Heart left ventricle (tissue), 16 donors: Measurements from ENCODE around the gene INTS12. TPM values are rescaled to one million over a fixed set of nuclear protein-coding genes. Genes with fewer than 3 reads are reported as not detected.

ENCODE experiments used
- ATAC-seq, 4 donors: fragments of 200-7000 bp; cut with Tn5 transposase; one replicate each; pipeline ENCODE4 v1.9.1; 2020 to 2022; ENCODE audit warnings: moderate library complexity in 4 of 4, mild to moderate bottlenecking in 3 of 4, moderate number of reproducible peaks in 1 of 4
- DNase-seq, 5 donors: peaks; one replicate each; pipeline ENCODE4 v3.0.0-alpha.2; 2020
- H3K27ac ChIP-seq, 12 donors: fragments of 200-600 bp; sonication (generic) in 4 of 12; one replicate each; pipeline versions ENCODE4 v1.5.0 to v1.8.0; 2016 to 2022; ENCODE audit warnings: mild to moderate bottlenecking in 2 of 12
- H3K27me3 ChIP-seq, 9 donors: fragments of 200-600 bp; sonication (generic) in 2 of 9; one replicate each; pipeline versions ENCODE4 v1.5.1 to v1.8.0; 2016 to 2022; ENCODE audit warnings: mild to moderate bottlenecking in 3 of 9
- H3K36me3 ChIP-seq, 9 donors: fragments of 200-600 bp; sonication (generic) in 2 of 9; one replicate each; pipeline versions ENCODE4 v1.5.0 to v1.8.0; 2018 to 2022; ENCODE audit warnings: mild to moderate bottlenecking in 2 of 9
- H3K4me1 ChIP-seq, 12 donors: fragments of 200-600 bp; sonication (generic) in 4 of 12; one replicate each; pipeline versions ENCODE4 v1.5.0 to v1.8.0; 2016 to 2022; ENCODE audit warnings: mild to moderate bottlenecking in 3 of 12
- H3K4me3 ChIP-seq, 12 donors: fragments of 200-600 bp; sonication (generic) in 4 of 12; one replicate each; pipeline versions ENCODE4 v1.5.0 to v1.8.0; 2017 to 2022; ENCODE audit warnings: mild to moderate bottlenecking in 9 of 12, moderate library complexity in 4 of 12
- H3K9me3 ChIP-seq, 12 donors: fragments of 200-600 bp; sonication (generic) in 4 of 12; one replicate each; pipeline versions ENCODE4 v1.5.0 to v1.8.0; 2016 to 2022; ENCODE audit warnings: mild to moderate bottlenecking in 1 of 12
- POLR2A ChIP-seq, 2 donors: fragments of 450-650 bp; IDR thresholded peaks; one replicate each; pipeline ENCODE4 v1.6.1; 2017; ENCODE audit warnings: antibody characterized with exemption in 2 of 2, mild to moderate bottlenecking in 2 of 2, moderate library complexity in 2 of 2
- WGBS, 4 donors: extraction: QIAGEN DNeasy Blood & Tissue Kit in 2 of 4; methylation state at CpG; one replicate each; pipeline versions ENCODE4 v1.1.5 to v1.1.7; 2013 to 2018; 5-methylcytosine and 5-hydroxymethylcytosine counted together
- intact Hi-C, 10 donors: fragments of 100-400 bp; cut with DNase I; formaldehyde crosslinking; loops; one replicate each; pipeline versions ENCODE4 v1.11.1 to v1.14.2; 2022
- polyA plus RNA-seq, 2 donors: library from polyadenylated mRNA; stranded (reverse); fragments of 200-250 nt; gene quantifications; one replicate each; pipeline ENCODE4 v1.2.3, GENCODE V29; 2013
- total RNA-seq, 9 donors: library from RNA; depleted of rRNA in 2 of 9; stranded (reverse); fragments of >200 nt in 2 of 9; fragmentation: NEBNext Ultra II Directional in 3 of 9; extraction: Animal tissue kit (Norgen Biotek cat#: 25700) in 3 of 9; gene quantifications; one replicate each; pipeline versions ENCODE4 v1.1.0 to v1.2.4, GENCODE V29; 2016 to 2023
- TF ChIP-seq, protein P1 (sequence below), 12 donors: fragments of 200-600 bp; sonication (generic) in 4 of 12; IDR thresholded peaks; one replicate each; pipeline versions ENCODE4 v1.5.0 to v1.8.0; 2018 to 2022; ENCODE audit warnings: antibody characterized with exemption in 12 of 12, mild to moderate bottlenecking in 5 of 12
- donor health status: ischemic (EF 13 %, LVEDD 7.1; RV severe dilation, severe dysfunction).
- donor health status: healthy with polysubstance abuse.
- donor health status: DM: no; HTN: yes; CAD: no.
- donor health status: DM: no; HTN: no; CAD: no.
- donor health status: ischemic (EF 25% LVEDD 6.9; RV normal size, moderate dysfunction).
- donor health status: ischemic (EF 25% LVEDD 5.7; RV mildly dilated, moderate dysfunction).
- donor health status: healthy.
- donor health status: DM: yes; HTN: yes; CAD: no.
- donor health status: ischemic (EF 35%, LVEDD 5.7; RV mildly dilated, moderate dysfunction).
- donor health status: nonischemic (EF 11% LVEDD 7.7; RV severe dilation, severe dysfunction).
- donor health status: DM: yes; HTN: yes; CAD: no.
- donor health status: PGD.
- donor health status: ischemic (EF 29% LVEDD 5.4; RV normal size, mild dysfunction).
- donor health status: nonischemic (EF 23%, LVEDD 6.1; RV moderate dilation, normal function).

The INTS12 gene
- total and polyA plus RNA-seq, 11 donors, result 11.4 to 34.2 (median 22.2) TPM

DNA sequence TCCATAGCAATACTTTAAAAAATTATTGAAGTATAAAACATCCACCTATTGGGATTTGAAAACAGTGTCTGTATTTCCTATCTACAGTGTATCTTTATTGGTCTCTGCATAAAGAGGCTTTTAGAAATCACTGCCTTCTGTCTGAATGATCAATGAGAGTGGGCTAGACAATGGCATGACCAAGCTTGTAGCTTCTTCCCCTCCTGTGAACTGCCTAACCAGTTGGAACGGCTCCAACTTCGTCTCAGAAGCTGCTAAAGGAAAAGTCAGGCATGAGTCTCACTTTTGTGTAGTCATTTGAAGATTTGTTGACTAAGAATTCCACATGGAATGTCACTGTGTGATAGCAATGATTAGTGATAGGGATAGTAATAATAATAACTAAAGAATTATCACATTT lies 64.2 kb downstream of the INTS12 start:
- TF ChIP-seq, protein P1, sequence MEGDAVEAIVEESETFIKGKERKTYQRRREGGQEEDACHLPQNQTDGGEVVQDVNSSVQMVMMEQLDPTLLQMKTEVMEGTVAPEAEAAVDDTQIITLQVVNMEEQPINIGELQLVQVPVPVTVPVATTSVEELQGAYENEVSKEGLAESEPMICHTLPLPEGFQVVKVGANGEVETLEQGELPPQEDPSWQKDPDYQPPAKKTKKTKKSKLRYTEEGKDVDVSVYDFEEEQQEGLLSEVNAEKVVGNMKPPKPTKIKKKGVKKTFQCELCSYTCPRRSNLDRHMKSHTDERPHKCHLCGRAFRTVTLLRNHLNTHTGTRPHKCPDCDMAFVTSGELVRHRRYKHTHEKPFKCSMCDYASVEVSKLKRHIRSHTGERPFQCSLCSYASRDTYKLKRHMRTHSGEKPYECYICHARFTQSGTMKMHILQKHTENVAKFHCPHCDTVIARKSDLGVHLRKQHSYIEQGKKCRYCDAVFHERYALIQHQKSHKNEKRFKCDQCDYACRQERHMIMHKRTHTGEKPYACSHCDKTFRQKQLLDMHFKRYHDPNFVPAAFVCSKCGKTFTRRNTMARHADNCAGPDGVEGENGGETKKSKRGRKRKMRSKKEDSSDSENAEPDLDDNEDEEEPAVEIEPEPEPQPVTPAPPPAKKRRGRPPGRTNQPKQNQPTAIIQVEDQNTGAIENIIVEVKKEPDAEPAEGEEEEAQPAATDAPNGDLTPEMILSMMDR (IDR thresholded peaks at IDR 0.05), result no peak
- no peak for TF ChIP-seq POLR2A (IDR thresholded peaks at IDR 0.05)
- ATAC-seq (no peak), DNase-seq (no peak)
- Histone ChIP-seq H3K27ac (no peak overlapping the region), H3K4me3 (no peak overlapping the region), H3K9me3 (no peaks in the 10 kb centered on the region), H3K27me3 (no peaks in the 10 kb centered on the region), H3K36me3 (no peaks in the 10 kb centered on the region), H3K4me1 (peaks cover 0 to 4% (median 0%) of the 10 kb centered on the region in 12 donors)
- intact Hi-C loops, result no loop called here
- WGBS, 4 donors, result 39 to 50% (median 46%) methylated on average over 2 of the region's 2 CpGs

DNA sequence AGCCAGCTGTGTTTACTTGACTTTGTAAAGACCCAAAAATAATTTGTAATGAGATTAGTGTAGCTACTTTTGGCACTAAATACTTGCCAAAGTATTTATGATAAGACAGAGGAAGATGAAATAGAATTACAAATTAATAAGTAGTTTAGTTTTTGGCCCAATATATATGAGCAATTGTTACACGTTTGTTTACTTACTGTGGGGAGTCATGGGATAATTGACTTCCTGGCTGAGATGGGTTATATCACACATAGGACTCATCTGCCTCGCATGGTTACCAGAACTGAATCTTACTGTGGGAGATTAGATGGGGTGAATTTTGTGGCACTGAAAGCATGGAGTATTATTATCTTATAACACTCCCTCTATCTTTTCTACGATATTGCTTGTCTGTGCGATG lies 66.6 kb downstream of the INTS12 start:
- intact Hi-C loops, result no loop called here
- 22 to 36% (median 30%) methylated on average over 4 of the region's 4 CpGs for WGBS, 4 donors
- no peaks in the 10 kb centered on the region for H3K36me3 ChIP-seq
- no peak overlapping the region for H3K4me3 ChIP-seq
- no peak for TF ChIP-seq POLR2A (IDR thresholded peaks at IDR 0.05)
- TF ChIP-seq, protein P1 (IDR thresholded peaks at IDR 0.05), result no peak
- H3K27me3 ChIP-seq, result no peaks in the 10 kb centered on the region
- ATAC-seq, result no peak
- H3K9me3 ChIP-seq, result no peaks in the 10 kb centered on the region
- peaks cover 0 to 18% (median 7%) of the 10 kb centered on the region in 12 donors for H3K4me1 ChIP-seq
- DNase-seq, result no peak
- no peak overlapping the region for H3K27ac ChIP-seq

DNA sequence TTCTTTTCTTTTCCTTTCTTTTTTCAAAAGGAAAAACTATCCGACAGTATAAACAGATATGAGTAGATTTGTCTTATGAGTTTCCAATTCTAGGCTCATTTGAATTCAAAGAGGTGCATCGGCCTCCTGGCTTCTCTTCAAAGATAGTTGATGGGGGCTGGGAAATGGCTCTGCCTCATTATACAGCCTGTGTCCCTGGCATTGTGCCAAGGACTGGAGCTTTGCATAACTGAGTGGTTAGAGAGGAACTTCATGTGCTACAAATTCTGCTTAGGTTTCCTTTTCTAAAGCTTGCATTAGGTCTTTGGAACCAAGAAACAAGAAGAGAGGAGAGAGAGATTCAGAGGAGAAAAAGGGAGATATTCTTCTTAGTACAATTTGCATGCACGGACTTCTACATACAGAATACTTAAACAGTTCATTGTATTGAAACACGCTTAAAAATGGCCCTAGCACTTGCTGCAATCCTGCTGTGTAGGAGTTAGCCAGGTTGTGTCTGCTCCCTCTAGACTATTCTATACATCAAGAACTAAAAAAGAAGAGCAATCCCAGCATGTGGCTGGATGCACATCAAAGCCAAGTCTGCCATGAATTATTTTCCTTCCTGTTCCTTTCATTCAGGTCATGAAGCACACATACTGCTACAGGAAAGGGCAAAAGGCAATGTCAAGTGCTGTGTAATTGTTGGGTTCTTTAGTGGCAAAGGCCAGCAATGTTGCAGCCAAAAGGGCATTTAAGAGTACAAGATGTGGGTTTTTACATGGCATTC lies 70.9 kb downstream of the INTS12 start:
- ATAC-seq (peak; percentile 86 to 93 (median 90)), DNase-seq (peak; percentile 61 to 88 (median 70))
- no peaks in the 10 kb centered on the region for H3K9me3 ChIP-seq
- WGBS, 4 donors, result 31 to 43% (median 36%) methylated on average over 4 of the region's 4 CpGs
- intact Hi-C loops, result loop anchor here in 1 of 10 donors (2.0 kb wide), 1 partner anchor 75 kb away; no protein-coding TSS in a partner anchor
- TF ChIP-seq POLR2A (IDR thresholded peaks at IDR 0.05), result no peak
- no peaks in the 10 kb centered on the region for H3K36me3 ChIP-seq
- no peak overlapping the region for H3K4me3 ChIP-seq
- H3K27me3 ChIP-seq, result no peaks in the 10 kb centered on the region
- peaks cover 0 to 45% (median 26%) of the 10 kb centered on the region in 12 donors for H3K4me1 ChIP-seq
- peak overlapping the region in 4 of 12 donors; percentile 9 to 41 (median 33) for H3K27ac ChIP-seq

DNA sequence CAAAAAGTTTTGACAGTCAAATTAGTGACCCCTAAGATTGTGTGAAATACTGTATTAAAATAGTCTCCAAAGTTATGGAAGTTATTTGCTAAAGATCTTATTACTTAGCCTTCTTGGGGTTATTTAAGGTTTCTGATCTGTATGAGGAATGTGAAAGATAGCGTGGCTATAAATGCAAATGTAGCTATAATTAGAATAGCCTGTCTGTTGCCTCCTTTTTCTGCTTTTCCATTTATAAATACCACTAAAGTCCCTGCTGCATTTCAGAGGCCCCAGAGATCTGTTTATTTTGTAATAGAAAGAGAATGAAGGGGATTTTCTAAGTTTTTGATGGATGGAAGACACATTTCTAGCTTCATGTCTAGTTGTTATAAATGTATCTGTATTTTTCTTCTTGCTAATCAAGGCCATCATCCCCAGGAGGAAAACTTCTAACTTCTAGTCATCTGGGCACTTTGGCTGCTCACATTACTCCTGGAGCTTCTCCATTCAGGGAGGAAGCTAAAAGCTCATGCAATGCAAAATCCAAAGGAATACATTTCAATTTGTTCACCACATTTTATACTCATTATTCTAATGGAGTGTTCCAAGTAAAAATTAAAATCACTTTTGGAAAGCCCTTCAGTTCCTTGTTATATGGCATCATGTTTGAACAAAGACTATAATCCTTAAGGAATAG lies 73.9 kb downstream of the INTS12 start:
- Histone ChIP-seq H3K4me1 (peaks cover 0 to 54% (median 29%) of the 10 kb centered on the region in 12 donors), H3K27me3 (no peaks in the 10 kb centered on the region), H3K27ac (peak overlapping the region in 10 of 12 donors; percentile 34 to 66 (median 55)), H3K9me3 (no peaks in the 10 kb centered on the region), H3K4me3 (no peak overlapping the region), H3K36me3 (no peaks in the 10 kb centered on the region)
- ATAC-seq (peak in 1 of 4 donors; percentile 62), DNase-seq (no peak)
- intact Hi-C loops, result no loop called here
- no peak for TF ChIP-seq POLR2A (IDR thresholded peaks at IDR 0.05)
- TF ChIP-seq, protein P1 (IDR thresholded peaks at IDR 0.05), result no peak
- WGBS, 4 donors, result 10 to 14% (median 13%) methylated on average over 1 of the region's 1 CpG
